Keratinocyte (primary cell): ENCODE data around the gene SPOCK1. TPM values are rescaled to one million over a fixed set of nuclear protein-coding genes. Genes with fewer than 3 reads are reported as not detected.

Source experiments
- DNase-seq: peaks from one replicate; pipeline ENCODE4 v3.0.0-alpha.2; 2011; ENCODE audit warnings: low read depth, missing footprints, low spot score
- FAIRE-seq: peaks from 2 replicates; lab custom pipeline; 2011; peaks lifted over from hg19 to GRCh38; lab: Jason Lieb, UNC
- H2AFZ ChIP-seq: 2 replicates; pipeline ENCODE4 v1.6.0; 2012; ENCODE audit warnings: low read length, control low read depth, inconsistent platforms; ENCODE audit not compliant: control insufficient read depth
- H3K27ac ChIP-seq: 2 replicates; pipeline ENCODE4 v1.5.1; 2011; ENCODE audit warnings: low read length; ENCODE audit not compliant: control insufficient read depth, insufficient read depth
- H3K27me3 ChIP-seq: 3 replicates; pipeline ENCODE4 v1.6.0; 2011; ENCODE audit warnings: low read length; ENCODE audit not compliant: control insufficient read depth, insufficient read depth; ENCODE audit errors: extremely low read depth
- H3K36me3 ChIP-seq, 2 experiments: 2 replicates in 1 of 2; 3 replicates in 1 of 2; pipeline ENCODE4 v1.5.1; 2011; ENCODE audit warnings: low read length in 2 of 2, mild to moderate bottlenecking in 1 of 2; ENCODE audit not compliant: control insufficient read depth in 2 of 2, insufficient read depth in 2 of 2; ENCODE audit errors: extremely low read depth in 1 of 2
- H3K4me1 ChIP-seq: 3 replicates; pipeline ENCODE4 v1.5.1; 2011; ENCODE audit warnings: low read length; ENCODE audit not compliant: control insufficient read depth, insufficient read depth; ENCODE audit errors: extremely low read depth
- H3K4me2 ChIP-seq: 3 replicates; pipeline ENCODE4 v1.6.0; 2011; ENCODE audit warnings: low read depth, low read length; ENCODE audit not compliant: control insufficient read depth, insufficient read depth; ENCODE audit errors: extremely low read depth
- H3K4me3 ChIP-seq, 3 experiments: fragments of 200-600 bp in 1 of 3; sonication (generic) in 1 of 3; 2 replicates in 2 of 3; 3 replicates in 1 of 3; pipeline ENCODE4 v1.5.1; 2011 to 2016; ENCODE audit warnings: low read length in 3 of 3, mild to moderate bottlenecking in 3 of 3, control low read depth in 2 of 3, inconsistent platforms in 1 of 3, low read depth in 1 of 3, mixed read lengths in 1 of 3, mixed run types in 1 of 3, moderate library complexity in 1 of 3; ENCODE audit not compliant: control insufficient read depth in 2 of 3, insufficient read depth in 2 of 3; ENCODE audit errors: extremely low read depth in 1 of 3
- H3K79me2 ChIP-seq: 2 replicates; pipeline ENCODE4 v1.6.0; 2012; ENCODE audit warnings: low read length; ENCODE audit not compliant: control insufficient read depth, insufficient read depth
- H3K9ac ChIP-seq: 3 replicates; pipeline ENCODE4 v1.6.0; 2011; ENCODE audit warnings: low read length; ENCODE audit not compliant: control insufficient read depth, insufficient read depth; ENCODE audit errors: extremely low read depth
- H3K9me1 ChIP-seq: 3 replicates; pipeline ENCODE4 v1.6.0; 2011; ENCODE audit warnings: low read length; ENCODE audit not compliant: control insufficient read depth, insufficient read depth; ENCODE audit errors: extremely low read depth
- H3K9me3 ChIP-seq: 2 replicates; pipeline ENCODE4 v1.5.1; 2012; ENCODE audit warnings: low read depth, low read length; ENCODE audit not compliant: control insufficient read depth
- H4K20me1 ChIP-seq: 3 replicates; pipeline ENCODE4 v1.6.0; 2011; ENCODE audit warnings: low read length; ENCODE audit not compliant: control insufficient read depth, insufficient read depth; ENCODE audit errors: extremely low read depth
- CTCF ChIP-seq, 3 experiments: IDR thresholded peaks in 1 of 3; conservative IDR thresholded peaks in 1 of 3; optimal IDR thresholded peaks in 1 of 3; 2 replicates in 2 of 3; 3 replicates in 1 of 3; pipeline versions ENCODE3 to v1.5.1; 2011; ENCODE audit warnings: low read length in 3 of 3, mild to moderate bottlenecking in 3 of 3, moderate library complexity in 2 of 3, control low read depth in 1 of 3, inconsistent platforms in 1 of 3; ENCODE audit not compliant: insufficient read depth in 2 of 3; ENCODE audit errors: extremely low read depth in 1 of 3
- EZH2 ChIP-seq: IDR thresholded peaks from one replicate; pipeline ENCODE4 v1.6.1; 2012; ENCODE audit warnings: inconsistent platforms, mild to moderate bottlenecking, low read length, moderate library complexity
- dilution Hi-C: fragments of 300-500 bp; cut with MboI; formaldehyde crosslinking; loops from one replicate; pipeline ENCODE4 v1.7.0; 2020; ENCODE audit warnings: low sequenced_read_pairs; ENCODE audit not compliant: extremely low pct_ligation_motif_present
- polyA plus RNA-seq, 5 experiments: library from polyadenylated mRNA; depleted of rRNA in 3 of 5; stranded (reverse) in 3 of 5; stranded (forward) in 1 of 5; unstranded in 1 of 5; fragments of >200 nt; gene quantifications; 1 replicate in 1 of 5; 2 replicates in 3 of 5; 3 replicates in 1 of 5; pipeline versions ENCODE4 v1.2.1 to v1.2.3, GENCODE V29; 2011 to 2012; ENCODE audit warnings: missing spikeins in 2 of 5, low read depth in 1 of 5, low replicate concordance in 1 of 5

SPOCK1 gene
- polyA plus RNA-seq, 1 donor (not counting 4 experiments of a cell fraction or from before 2014, with no cell fraction given): 5.5 TPM

GRCh38 chr5:136984772-136985446, 514.2 kb downstream of the SPOCK1 start:
- Histone ChIP-seq H3K36me3 (no peaks in the 10 kb centered on the region), H3K4me3 (no peak overlapping the region), H2AFZ (no peak overlapping the region), H3K4me2 (no peak overlapping the region), H3K9me3 (no peaks in the 10 kb centered on the region), H4K20me1 (no peaks in the 10 kb centered on the region), H3K4me1 (no peaks in the 10 kb centered on the region), H3K9ac (no peak overlapping the region), H3K79me2 (no peaks in the 10 kb centered on the region), H3K27me3 (no peaks in the 10 kb centered on the region), H3K9me1 (no peaks in the 10 kb centered on the region), H3K27ac (no peak overlapping the region)
- dilution Hi-C loops: no loop called here
- no peak for FAIRE-seq
- DNase-seq: no peak
- no peak for TF ChIP-seq CTCF (optimal IDR thresholded peaks at IDR 0.05 in 1 of 3, IDR thresholded peaks at IDR 0.05 in 1 of 3, conservative IDR thresholded peaks at IDR 0.05 in 1 of 3; ENCODE audit: extremely low read depth in 1 of 3, insufficient read depth in 2 of 3, low read length in 3 of 3)
- no peak for TF ChIP-seq EZH2

GRCh38 chr5:136981936-136982335, 517.2 kb downstream of the SPOCK1 start:
- H3K79me2 ChIP-seq: no peaks in the 10 kb centered on the region
- DNase-seq (no peak), FAIRE-seq (no peak)
- no peaks in the 10 kb centered on the region for H3K36me3 ChIP-seq
- no peaks in the 10 kb centered on the region for H3K9me3 ChIP-seq
- H3K4me3 ChIP-seq: no peak overlapping the region
- no peaks in the 10 kb centered on the region for H3K9me1 ChIP-seq
- H2AFZ ChIP-seq: no peak overlapping the region
- no peak overlapping the region for H3K9ac ChIP-seq
- H3K4me1 ChIP-seq: no peaks in the 10 kb centered on the region
- H4K20me1 ChIP-seq: no peaks in the 10 kb centered on the region
- no peaks in the 10 kb centered on the region for H3K27me3 ChIP-seq
- TF ChIP-seq EZH2 (no peak), CTCF (optimal IDR thresholded peaks at IDR 0.05 in 1 of 3, IDR thresholded peaks at IDR 0.05 in 1 of 3, conservative IDR thresholded peaks at IDR 0.05 in 1 of 3; ENCODE audit: extremely low read depth in 1 of 3, insufficient read depth in 2 of 3, low read length in 3 of 3) (no peak)
- H3K4me2 ChIP-seq: no peak overlapping the region
- dilution Hi-C loops: no loop called here
- H3K27ac ChIP-seq: no peak overlapping the region
